Mononuclear cell (primary cell): Measurements from ENCODE around the gene TTC7B. TPM values are rescaled to one million over a fixed set of nuclear protein-coding genes. Genes with fewer than 3 reads are reported as not detected.
"Not testable (repeated sequence)": the region's sequence is repeated elsewhere in the genome, so short reads cannot be mapped to it uniquely, and the experiment has no call there.

Experiments
- H3K27me3 ChIP-seq: 2 replicates; pipeline ENCODE4 v1.6.0; 2011; ENCODE audit warnings: low read length, control low read depth; ENCODE audit not compliant: insufficient read depth
- H3K4me1 ChIP-seq: 2 replicates; pipeline ENCODE4 v1.5.1; 2011; ENCODE audit warnings: mild to moderate bottlenecking, low read length, control low read depth; ENCODE audit not compliant: insufficient read depth
- H3K4me3 ChIP-seq: 2 replicates; pipeline ENCODE4 v1.5.1; 2011; ENCODE audit warnings: mild to moderate bottlenecking, low read length, moderate library complexity
- H3K9me3 ChIP-seq: 2 replicates; pipeline ENCODE4 v1.5.1; 2011; ENCODE audit warnings: low read depth, mild to moderate bottlenecking, control low read depth, low read length
- total RNA-seq: library from RNA; depleted of rRNA; stranded (reverse); fragments of >200 nt; gene quantifications from one replicate; pipeline ENCODE4 v1.2.3, GENCODE V29; 2012

Gene TTC7B, protein sequence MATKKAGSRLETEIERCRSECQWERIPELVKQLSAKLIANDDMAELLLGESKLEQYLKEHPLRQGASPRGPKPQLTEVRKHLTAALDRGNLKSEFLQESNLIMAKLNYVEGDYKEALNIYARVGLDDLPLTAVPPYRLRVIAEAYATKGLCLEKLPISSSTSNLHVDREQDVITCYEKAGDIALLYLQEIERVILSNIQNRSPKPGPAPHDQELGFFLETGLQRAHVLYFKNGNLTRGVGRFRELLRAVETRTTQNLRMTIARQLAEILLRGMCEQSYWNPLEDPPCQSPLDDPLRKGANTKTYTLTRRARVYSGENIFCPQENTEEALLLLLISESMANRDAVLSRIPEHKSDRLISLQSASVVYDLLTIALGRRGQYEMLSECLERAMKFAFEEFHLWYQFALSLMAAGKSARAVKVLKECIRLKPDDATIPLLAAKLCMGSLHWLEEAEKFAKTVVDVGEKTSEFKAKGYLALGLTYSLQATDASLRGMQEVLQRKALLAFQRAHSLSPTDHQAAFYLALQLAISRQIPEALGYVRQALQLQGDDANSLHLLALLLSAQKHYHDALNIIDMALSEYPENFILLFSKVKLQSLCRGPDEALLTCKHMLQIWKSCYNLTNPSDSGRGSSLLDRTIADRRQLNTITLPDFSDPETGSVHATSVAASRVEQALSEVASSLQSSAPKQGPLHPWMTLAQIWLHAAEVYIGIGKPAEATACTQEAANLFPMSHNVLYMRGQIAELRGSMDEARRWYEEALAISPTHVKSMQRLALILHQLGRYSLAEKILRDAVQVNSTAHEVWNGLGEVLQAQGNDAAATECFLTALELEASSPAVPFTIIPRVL
- 8.3 TPM for total RNA-seq

GRCh38 chr14:90815822-90816662 is at the start of gene TTC7B:
TTC7B (minus strand) TSS chr14:90816430; CDS start chr14:90816295, 135 bp downstream.
- Histone ChIP-seq H3K27me3 (no peaks in the 10 kb centered on the region), H3K9me3 (no peaks in the 10 kb centered on the region), H3K4me3 (peak within 1 kb of the TSS; percentile 10), H3K4me1 (peaks cover 4% of the 10 kb centered on the region)

DNA sequence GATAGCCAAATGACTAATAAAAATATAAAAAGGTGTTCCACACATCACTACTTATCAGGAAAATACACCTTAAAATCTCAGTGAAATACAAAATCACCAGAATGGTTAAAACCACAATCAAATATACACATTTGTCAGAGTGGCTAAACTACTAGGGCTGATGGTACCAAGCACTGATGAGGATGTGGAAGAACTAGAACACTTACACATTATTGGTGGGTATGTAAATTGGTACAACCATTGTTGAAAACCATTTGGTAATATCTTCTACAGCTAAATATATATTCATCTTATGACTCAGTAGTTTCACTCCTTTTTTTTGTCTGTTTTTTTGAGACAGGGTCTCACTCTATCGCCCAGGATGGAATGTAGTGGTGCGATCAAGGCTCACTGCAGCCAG is 48.5 kb upstream of the TTC7B start:
- Histone ChIP-seq H3K4me3 (no peak overlapping the region), H3K9me3 (no peaks in the 10 kb centered on the region), H3K27me3 (no peaks in the 10 kb centered on the region), H3K4me1 (no peaks in the 10 kb centered on the region)

GRCh38 chr14:90858511-90858910 is 42.3 kb upstream of the TTC7B start:
- Histone ChIP-seq H3K4me3 (no peak overlapping the region), H3K27me3 (no peaks in the 10 kb centered on the region), H3K4me1 (no peaks in the 10 kb centered on the region), H3K9me3 (no peaks in the 10 kb centered on the region)

- H3K4me1 ChIP-seq: no peaks in the 10 kb centered on the region
- no peak overlapping the region for H3K4me3 ChIP-seq
- H3K9me3 ChIP-seq: no peaks in the 10 kb centered on the region
- no peaks in the 10 kb centered on the region for H3K27me3 ChIP-seq
Measured at GRCh38 chr14:90857866-90858265, 41.6 kb upstream of the TTC7B start.

- H3K9me3 ChIP-seq, H3K4me3 ChIP-seq: not testable (repeated sequence)
Measured at GRCh38 chr14:90856115-90856514, 39.9 kb upstream of the TTC7B start.

DNA sequence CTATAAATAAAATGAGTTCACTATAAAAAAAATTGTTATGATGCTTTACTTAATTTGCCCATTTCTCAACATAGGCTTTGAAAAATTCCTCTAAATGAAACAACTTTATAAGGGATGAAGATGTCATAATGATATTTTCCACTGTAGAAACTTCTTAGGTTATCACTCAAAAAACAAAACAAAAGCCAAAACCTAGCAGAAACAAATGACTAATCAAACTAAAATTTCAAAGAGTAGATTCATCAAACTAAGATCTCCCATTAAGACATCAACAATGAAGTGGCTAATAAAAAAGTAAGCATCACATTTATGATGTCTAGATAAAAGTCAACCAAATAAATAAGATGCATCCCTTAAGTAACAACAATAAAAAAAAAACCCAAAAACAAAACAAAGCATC is 36.9 kb upstream of the TTC7B start:
- Histone ChIP-seq H3K4me1 (no peaks in the 10 kb centered on the region), H3K27me3 (no peaks in the 10 kb centered on the region), H3K9me3 (no peaks in the 10 kb centered on the region), H3K4me3 (no peak overlapping the region)

More at GRCh38 chr14:90856115-90856514, 39.9 kb upstream of the TTC7B start:
- H3K4me1 ChIP-seq, H3K27me3 ChIP-seq: not testable (repeated sequence)

DNA sequence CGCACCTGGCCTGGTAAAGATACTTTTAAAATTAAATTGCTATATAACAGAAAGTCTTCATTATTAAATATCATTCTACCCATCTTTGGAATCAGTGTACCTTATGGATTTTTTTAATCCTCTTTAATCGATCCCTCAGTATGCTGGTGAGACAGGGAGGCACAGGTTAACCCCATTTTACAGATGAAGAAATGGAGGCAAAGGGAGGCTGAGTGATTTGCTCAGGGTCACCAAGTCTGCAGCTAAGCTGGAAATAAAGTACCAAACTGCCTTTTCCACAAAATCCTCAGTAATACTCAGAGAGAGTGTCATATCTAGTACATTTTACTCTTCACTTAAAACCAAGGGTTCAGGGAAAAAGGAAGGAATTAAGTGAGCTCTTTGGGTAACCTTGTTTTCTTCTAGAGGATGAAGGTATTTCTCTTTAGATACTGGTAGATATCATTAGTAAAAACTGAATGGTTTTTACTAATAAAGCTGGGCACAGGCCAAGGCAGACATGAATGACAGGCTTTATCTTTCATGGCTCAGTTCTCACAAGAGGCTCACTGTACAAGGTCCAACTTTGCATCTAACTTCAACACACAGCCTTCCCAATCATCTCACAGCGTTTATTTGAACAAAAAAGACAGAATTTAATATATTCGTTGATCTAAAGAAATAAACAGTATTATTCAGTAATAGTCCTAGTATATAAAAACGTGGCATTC is 35.3 kb upstream of the TTC7B start:
- Histone ChIP-seq H3K27me3 (no peaks in the 10 kb centered on the region), H3K4me3 (no peak overlapping the region), H3K4me1 (no peaks in the 10 kb centered on the region), H3K9me3 (no peaks in the 10 kb centered on the region)

DNA sequence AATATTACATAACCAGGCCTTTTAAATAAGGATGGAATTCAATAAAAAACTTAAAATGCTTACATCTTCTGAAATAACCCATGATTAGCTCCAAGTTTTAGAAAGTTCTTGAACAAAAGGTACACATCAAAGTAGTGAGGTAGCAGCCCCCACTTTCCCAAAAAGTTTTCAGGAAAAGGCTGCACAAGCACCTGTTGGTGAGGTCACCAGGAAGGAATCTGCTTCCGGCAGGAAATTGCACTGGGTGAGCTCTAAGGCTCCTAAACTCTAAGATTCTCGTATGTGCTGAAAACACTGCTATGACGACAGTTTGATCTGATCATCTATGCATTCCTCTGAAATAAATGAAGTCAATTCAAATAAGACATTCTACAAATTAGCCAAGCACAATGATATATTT is 34.3 kb upstream of the TTC7B start:
- no peak overlapping the region for H3K4me3 ChIP-seq
- H3K9me3 ChIP-seq: no peaks in the 10 kb centered on the region
- no peaks in the 10 kb centered on the region for H3K27me3 ChIP-seq
- no peaks in the 10 kb centered on the region for H3K4me1 ChIP-seq

DNA sequence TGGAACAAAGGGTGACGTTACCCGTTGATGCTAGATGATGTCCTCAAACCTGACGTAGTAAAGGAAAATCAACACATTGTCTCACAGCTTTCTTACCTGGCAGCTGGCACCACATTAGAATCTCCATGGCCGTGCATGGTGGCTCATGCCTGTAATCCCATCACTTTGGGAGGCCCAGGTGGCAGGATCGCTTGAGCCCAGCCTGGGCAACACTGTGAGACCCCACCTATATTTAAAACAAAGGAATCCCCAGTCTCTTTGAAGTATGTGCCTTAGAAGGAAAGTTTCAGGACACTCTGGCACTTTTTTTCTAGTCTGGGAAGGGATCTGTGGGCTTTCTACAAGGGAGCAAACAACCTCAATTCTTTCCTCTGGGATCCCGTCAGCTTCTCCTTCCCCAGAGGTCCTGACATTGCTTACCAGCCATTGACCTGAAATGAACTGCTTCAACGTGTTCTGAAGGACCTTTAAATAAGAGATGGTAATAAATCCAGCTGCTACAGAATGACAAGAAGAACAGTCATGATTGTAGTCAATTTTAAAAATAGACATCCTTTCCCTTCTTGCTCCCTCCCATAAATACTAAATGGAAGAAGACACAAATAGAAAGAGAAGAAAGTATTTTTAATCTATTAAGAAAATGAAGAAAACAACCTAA is 33.7 kb upstream of the TTC7B start:
- no peaks in the 10 kb centered on the region for H3K27me3 ChIP-seq
- no peaks in the 10 kb centered on the region for H3K4me1 ChIP-seq
- H3K9me3 ChIP-seq: no peaks in the 10 kb centered on the region
- no peak overlapping the region for H3K4me3 ChIP-seq

DNA sequence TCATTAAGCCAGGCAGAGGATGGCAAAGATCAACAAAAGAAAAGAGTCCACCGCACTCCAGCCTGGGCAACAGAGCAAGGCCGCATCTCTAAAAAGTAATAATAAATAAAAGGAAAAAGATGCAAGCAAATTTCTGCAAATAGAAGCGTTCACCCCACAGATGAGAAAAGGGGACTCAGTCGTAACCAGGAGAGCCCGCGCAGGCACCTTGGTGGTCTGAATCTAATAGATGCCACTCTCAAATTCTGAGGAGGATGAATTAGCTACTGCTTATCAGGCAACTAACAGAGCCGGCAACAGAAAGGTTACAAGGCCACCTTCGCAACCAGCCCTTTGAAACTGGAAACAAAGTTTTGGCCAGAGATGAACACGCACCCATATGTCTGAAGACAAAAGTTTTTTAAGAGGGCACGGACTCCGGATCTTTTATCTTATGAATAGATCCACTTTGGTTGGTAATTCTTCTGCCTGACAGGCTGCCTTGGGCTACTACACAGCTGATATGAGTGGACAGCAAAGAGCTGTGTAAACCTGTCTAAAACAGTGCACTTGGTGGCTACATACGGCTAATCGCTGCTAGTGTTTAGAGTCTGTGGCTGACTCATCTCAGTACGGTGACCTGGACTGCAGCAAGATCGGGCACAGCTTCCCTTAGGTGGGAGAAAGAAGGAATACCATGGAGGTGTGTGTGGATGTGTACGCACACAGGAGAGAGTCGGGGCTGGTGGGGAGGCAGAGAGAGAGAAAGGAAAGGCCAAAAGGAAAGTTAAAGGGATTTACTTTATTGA is 32.9 kb upstream of the TTC7B start:
- Histone ChIP-seq H3K27me3 (no peaks in the 10 kb centered on the region), H3K4me1 (no peaks in the 10 kb centered on the region), H3K9me3 (no peaks in the 10 kb centered on the region), H3K4me3 (no peak overlapping the region)

DNA sequence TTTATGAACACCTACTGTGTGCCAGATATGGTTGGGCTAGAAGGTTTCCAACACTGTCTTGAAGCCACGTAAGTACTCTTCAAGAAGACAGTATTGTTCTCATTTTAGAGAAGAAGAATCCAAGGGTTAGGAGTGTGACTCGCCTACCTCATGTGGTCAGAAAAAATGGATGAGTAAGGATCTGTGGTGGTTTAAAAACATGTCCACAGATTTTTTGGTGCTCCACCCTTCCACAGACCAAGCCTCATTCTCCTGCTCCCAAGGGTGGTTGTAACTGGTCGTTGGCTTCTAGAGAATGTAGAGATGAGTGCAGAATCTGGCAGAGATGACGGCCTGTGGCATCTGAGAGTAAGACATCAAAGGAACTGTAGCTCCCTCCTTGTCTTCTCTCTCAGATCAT is 30.3 kb upstream of the TTC7B start:
- Histone ChIP-seq H3K4me3 (no peak overlapping the region), H3K27me3 (no peaks in the 10 kb centered on the region), H3K9me3 (no peaks in the 10 kb centered on the region), H3K4me1 (no peaks in the 10 kb centered on the region)

DNA sequence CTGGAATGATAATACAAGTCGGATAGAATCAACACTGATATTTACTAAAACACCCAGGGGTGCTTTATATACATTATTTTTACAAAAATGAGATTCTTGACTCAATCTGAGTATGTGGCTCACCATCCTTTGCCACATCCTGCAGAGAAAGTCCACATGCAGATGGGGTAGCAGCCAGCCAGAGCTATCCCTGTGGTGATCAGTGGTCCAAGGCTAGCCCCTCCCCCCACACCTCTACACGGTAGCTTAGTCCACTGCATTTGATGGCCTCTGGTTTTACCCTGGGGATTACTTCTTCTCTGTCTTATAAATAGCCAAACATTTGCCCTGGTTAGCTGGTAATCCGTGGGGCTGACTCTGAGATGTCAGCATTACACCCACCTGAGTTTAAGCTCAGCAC is 28.1 kb upstream of the TTC7B start:
- H3K4me1 ChIP-seq: no peaks in the 10 kb centered on the region
- no peak overlapping the region for H3K4me3 ChIP-seq
- no peaks in the 10 kb centered on the region for H3K27me3 ChIP-seq
- no peaks in the 10 kb centered on the region for H3K9me3 ChIP-seq

DNA sequence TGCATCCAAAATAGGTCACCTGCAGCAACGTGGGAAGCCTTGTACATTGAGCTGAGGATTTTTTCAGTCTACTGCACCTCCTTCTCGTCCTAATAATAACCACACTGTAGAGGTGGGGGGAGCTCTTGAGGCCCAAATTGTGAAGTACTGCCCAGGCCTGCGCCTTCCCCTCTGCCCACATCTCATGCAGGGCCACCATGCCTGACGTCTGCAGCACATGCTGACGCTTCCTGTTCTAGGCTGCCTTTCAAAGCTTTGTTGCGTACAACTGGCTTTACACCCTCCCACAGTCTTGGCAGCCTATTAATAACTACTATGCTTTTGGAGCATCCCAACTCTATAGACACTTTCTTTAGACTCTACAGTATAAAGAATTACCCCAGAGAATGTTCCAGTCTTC is 26.5 kb upstream of the TTC7B start:
- Histone ChIP-seq H3K9me3 (no peaks in the 10 kb centered on the region), H3K27me3 (no peaks in the 10 kb centered on the region), H3K4me3 (no peak overlapping the region), H3K4me1 (no peaks in the 10 kb centered on the region)
